ENCODE data around the gene HLA-DMA. TPM values are rescaled to one million over a fixed set of nuclear protein-coding genes. Genes with fewer than 3 reads are reported as not detected.

The HLA-DMA gene
- total and polyA plus RNA-seq, 9 of the 15 experiments (the other 6 are each of a cell fraction or from before 2014, with no cell fraction given), result 0.13 to 0.83 (median 0.51) TPM

DNA sequence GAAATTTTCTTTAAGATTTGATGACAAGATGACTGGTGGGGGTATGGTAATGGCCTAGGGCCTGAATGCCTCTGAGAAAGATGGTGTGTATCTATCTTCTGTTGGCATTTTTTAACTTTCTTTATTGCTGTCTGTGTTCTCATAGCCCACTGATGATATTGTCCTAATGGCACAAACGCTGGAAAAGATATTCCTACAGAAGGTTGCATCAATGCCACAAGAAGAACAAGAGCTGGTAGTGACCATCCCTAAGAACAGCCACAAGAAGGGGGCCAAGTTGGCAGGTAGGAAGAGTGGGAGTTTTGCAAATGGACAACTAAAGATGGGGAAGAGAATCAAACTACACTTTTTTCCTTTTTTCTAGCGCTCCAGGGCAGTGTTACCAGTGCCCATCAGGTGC lies 23.0 kb upstream of the HLA-DMA start (continued):
- TF ChIP-seq, protein P1, sequence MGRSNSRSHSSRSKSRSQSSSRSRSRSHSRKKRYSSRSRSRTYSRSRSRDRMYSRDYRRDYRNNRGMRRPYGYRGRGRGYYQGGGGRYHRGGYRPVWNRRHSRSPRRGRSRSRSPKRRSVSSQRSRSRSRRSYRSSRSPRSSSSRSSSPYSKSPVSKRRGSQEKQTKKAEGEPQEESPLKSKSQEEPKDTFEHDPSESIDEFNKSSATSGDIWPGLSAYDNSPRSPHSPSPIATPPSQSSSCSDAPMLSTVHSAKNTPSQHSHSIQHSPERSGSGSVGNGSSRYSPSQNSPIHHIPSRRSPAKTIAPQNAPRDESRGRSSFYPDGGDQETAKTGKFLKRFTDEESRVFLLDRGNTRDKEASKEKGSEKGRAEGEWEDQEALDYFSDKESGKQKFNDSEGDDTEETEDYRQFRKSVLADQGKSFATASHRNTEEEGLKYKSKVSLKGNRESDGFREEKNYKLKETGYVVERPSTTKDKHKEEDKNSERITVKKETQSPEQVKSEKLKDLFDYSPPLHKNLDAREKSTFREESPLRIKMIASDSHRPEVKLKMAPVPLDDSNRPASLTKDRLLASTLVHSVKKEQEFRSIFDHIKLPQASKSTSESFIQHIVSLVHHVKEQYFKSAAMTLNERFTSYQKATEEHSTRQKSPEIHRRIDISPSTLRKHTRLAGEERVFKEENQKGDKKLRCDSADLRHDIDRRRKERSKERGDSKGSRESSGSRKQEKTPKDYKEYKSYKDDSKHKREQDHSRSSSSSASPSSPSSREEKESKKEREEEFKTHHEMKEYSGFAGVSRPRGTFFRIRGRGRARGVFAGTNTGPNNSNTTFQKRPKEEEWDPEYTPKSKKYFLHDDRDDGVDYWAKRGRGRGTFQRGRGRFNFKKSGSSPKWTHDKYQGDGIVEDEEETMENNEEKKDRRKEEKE (IDR thresholded peaks at IDR 0.05; ENCODE audit: borderline replicate concordance in 1 of 2, control insufficient read depth in 1 of 2, low read depth in 2 of 2, low read length in 1 of 2), result no peak
- no peak for TF ChIP-seq SIX5 (IDR thresholded peaks at IDR 0.05; ENCODE audit: borderline replicate concordance in 1 of 2, insufficient read depth in 1 of 2, low read depth in 1 of 2, low read length in 2 of 2)

DNA sequence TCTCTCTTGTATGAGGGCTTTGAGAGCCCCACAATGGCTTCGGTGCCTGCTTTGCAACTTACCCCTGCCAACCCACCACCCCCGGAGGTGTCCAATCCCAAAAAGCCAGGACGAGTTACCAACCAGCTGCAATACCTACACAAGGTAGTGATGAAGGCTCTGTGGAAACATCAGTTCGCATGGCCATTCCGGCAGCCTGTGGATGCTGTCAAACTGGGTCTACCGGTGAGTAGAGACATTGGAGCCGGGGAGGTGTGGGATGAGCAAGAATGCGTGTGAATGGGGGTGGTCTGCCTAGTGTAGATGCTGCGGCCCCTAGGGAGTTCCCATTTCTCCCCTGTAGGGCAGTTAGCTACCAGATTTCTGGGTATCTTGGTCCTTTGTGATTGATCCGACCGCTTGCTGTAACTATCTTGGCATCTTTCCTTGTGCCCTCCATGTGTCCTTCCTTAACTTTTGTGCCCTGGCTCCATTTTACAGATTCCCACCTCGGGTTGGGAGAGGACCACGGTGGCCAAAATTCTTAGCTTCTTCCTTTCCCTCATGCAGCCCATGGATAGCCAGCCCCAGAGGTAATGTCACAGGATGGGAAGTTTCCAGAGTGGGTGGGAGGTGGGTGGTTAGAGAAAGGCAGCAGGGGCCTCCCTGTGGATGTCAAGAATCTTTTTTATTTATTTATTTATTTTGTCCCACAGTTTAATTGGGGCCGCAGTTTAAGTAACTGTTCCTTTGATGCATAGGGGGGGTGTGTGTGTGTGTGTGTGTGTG lies 21.8 kb upstream of the HLA-DMA start:
- no TSS peak for BruUV-seq (replicated peaks)
- in situ Hi-C loops (cut with MboI), result loop anchor here (25.0 kb wide), 1 partner anchor 1437 kb away; the partner anchor contains the start of genes ATP6V1G2, DDX39B, MCCD1 and NFKBIL1
- H3K4me1 ChIP-seq (replicated peaks in 1 of 2; ENCODE audit: control insufficient read depth in 2 of 2, insufficient read depth in 2 of 2, low read length in 2 of 2), result peaks cover 14% of the 10 kb centered on the region in 2 experiments; a peak in 4 of 5 replicates
- TF ChIP-seq PHF8 (IDR thresholded peaks at IDR 0.05; ENCODE audit: borderline replicate concordance, low read length) (0 out of 2 replicates have a peak, but pooled peaks have one; percentile 7), FOXK2 (conservative IDR thresholded peaks at IDR 0.05 in 1 of 2, IDR thresholded peaks at IDR 0.05 in 1 of 2; ENCODE audit: low read depth in 2 of 2) (no peak), POLR2AphosphoS5 (IDR thresholded peaks at IDR 0.05; ENCODE audit: control insufficient read depth, insufficient read depth, low read depth, low read length) (peak; percentile 22; the same call in 1 of the 2 replicates), KAT7 (CRISPR knock-in tag; IDR thresholded peaks at IDR 0.05; ENCODE audit: borderline replicate concordance) (0 out of 2 replicates have a peak, but pooled peaks have one; percentile 76), RBM17 (IDR thresholded peaks at IDR 0.05; ENCODE audit: borderline replicate concordance, low read depth, low read length) (no peak), POLR2A (conservative IDR thresholded peaks at IDR 0.05) (peak; percentile 44), SAP30 (IDR thresholded peaks at IDR 0.05; ENCODE audit: borderline replicate concordance, insufficient read depth, low read depth, low read length, poor library complexity, severe bottlenecking) (peak; percentile 47), KLF6 (CRISPR knock-in tag; IDR thresholded peaks at IDR 0.05; ENCODE audit: borderline replicate concordance) (no peak), SIN3A (IDR thresholded peaks at IDR 0.05; ENCODE audit: borderline replicate concordance in 2 of 2, control insufficient read depth in 1 of 2, low read depth in 2 of 2, low read length in 2 of 2) (peak in 1 of 2 experiments; percentile 11; a peak in 1 of 4 replicates), POLR2G (IDR thresholded peaks at IDR 0.05; ENCODE audit: low read depth, low read length) (peak; percentile 5; the same call in 1 of the 2 replicates)
- TF ChIP-seq, protein P2, sequence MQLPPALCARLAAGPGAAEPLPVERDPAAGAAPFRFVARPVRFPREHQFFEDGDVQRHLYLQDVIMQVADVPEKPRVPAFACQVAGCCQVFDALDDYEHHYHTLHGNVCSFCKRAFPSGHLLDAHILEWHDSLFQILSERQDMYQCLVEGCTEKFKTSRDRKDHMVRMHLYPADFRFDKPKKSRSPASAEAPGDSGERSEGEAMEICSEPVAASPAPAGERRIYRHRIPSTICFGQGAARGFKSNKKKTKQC (CRISPR knock-in tag; IDR thresholded peaks at IDR 0.05), result 0 out of 2 replicates have a peak, but pooled peaks have one; percentile 20

More for the DNA sequence above, 21.8 kb upstream of the HLA-DMA start:
- FAIRE-seq (no peak), DNase-seq (ENCODE audit: extremely low read depth in 1 of 4, low spot score in 3 of 4) (no peak), ATAC-seq (no peak)
- ChIA-PET POLR2A (interaction anchor here (0.6 to 13.4 kb wide), 23 partner anchors 9 to 1147 kb away, joined by 3 to 384 read pairs (median 4); partner anchors contain the start of genes B3GALT4, HLA-DMA, HSPA1B and PSMB9), CTCF (ENCODE audit: low intra/inter-chr PET ratio) (no interaction called here)
- peaks cover 22% of the 10 kb centered on the region for H3K9me1 ChIP-seq (ENCODE audit: control insufficient read depth, insufficient read depth, low read length)
- H3K36me3 ChIP-seq (ENCODE audit: control insufficient read depth, insufficient read depth, low read length), result peaks cover 82% of the 10 kb centered on the region
- peaks cover 68% of the 10 kb centered on the region for H4K20me1 ChIP-seq (replicated peaks; ENCODE audit: control insufficient read depth, insufficient read depth, low read length)
- intact Hi-C loops (cut with micrococcal nuclease), result loop anchor here (5.0 kb wide), 1 partner anchor 777 kb away; no protein-coding TSS in a partner anchor
- H3K79me2 ChIP-seq (ENCODE audit: control insufficient read depth, insufficient read depth, low read length), result peaks cover 88% of the 10 kb centered on the region
- H3K4me3 ChIP-seq, result peak overlapping the region; percentile 70
- H3K27me3 ChIP-seq (ENCODE audit: control insufficient read depth in 2 of 2, insufficient read depth in 2 of 2, low read length in 2 of 2), result no peaks in the 10 kb centered on the region
- no peak overlapping the region; the same call in 2 of the 3 replicates for H3K27ac ChIP-seq (ENCODE audit: extremely low read depth, low read depth, low read length)
- H3K9me3 ChIP-seq (replicated peaks; ENCODE audit: control insufficient read depth, insufficient read depth, low read depth, low read length), result no peaks in the 10 kb centered on the region
- H3K9ac ChIP-seq (ENCODE audit: insufficient read depth in 1 of 2, low read depth in 2 of 2, low read length in 2 of 2), result peak overlapping the region; percentile 75 to 90
- WGBS (ENCODE audit: insufficient coverage, low coverage, missing lambda C conversion rate), result 9% methylated on average over 14 of the region's 14 CpGs
- peak overlapping the region; percentile 92 for H3K4me2 ChIP-seq (ENCODE audit: insufficient read depth, low read length)
- H2AFZ ChIP-seq (ENCODE audit: low read depth, low read length), result no peak overlapping the region

Measured in K562 (cell line).